ENCODE data around the gene CARS2. TPM values are rescaled to one million over a fixed set of nuclear protein-coding genes. Genes with fewer than 3 reads are reported as not detected.
A peak's percentile ranks its signal among the peaks of the same experiment; 100 is the strongest.

CARS2 gene
- total and polyA plus RNA-seq, 2 of the 8 experiments (the other 6 are each of a cell fraction or from before 2014, with no cell fraction given), result 47.7 to 55.9 TPM

DNA sequence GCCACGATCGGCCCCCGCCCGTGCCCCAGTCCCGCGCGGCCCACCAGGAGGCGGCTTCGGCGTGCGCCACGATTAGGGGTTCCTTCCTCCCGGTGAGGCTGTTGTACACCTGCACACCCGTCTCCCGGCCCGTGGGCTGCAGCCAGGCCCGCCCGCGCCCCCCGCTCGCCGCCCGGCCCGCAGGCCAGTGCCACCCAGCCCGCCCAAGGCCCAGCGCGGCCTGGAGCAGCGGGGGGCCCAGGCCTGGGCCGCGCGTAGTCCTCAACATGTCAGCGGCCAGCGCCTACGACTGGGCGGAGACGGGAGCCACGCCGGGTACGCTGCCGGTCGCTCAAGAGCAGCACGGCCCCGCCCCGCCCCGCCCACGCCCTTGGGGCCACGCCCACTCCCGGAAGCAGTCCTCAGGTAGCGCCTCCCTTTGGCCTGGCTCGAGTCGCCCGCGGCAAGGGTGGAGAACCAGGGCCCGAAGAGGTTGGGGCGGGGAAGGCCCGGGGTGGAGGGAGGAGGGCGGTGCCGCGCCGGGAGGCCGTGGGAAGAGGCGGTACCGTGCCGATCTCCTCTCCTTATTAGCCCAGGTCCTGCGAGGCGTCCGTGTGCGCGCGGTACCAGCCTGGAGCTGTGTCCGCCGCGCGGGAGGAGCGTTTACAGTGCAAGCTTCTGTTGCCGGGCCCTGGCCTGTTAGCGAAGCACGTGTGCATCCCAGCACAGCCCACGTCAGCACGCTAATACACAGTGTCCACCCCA lies at the start of gene CARS2 (continued):
- no peak for TF ChIP-seq SP4 (IDR thresholded peaks at IDR 0.05; ENCODE audit: low read length)
- no peak for TF ChIP-seq SUZ12 (IDR thresholded peaks at IDR 0.05; ENCODE audit: low read length)
- no peak for TF ChIP-seq TCF12 (IDR thresholded peaks at IDR 0.05; ENCODE audit: low read depth, low read length)
- no peak for TF ChIP-seq BRCA1 (IDR thresholded peaks at IDR 0.05; ENCODE audit: low read depth, low read length)
- TF ChIP-seq TAF1 (IDR thresholded peaks at IDR 0.05; ENCODE audit: low read depth, low read length), result peak; percentile 82
- no peak for TF ChIP-seq YY1 (IDR thresholded peaks at IDR 0.05; ENCODE audit: low read depth, low read length)
- TF ChIP-seq SP1 (IDR thresholded peaks at IDR 0.05; ENCODE audit: low read depth, low read length), result no peak; the same call in 1 of the 2 replicates
- peak; percentile 71; the same call in 1 of the 2 replicates for TF ChIP-seq POLR2AphosphoS5 (IDR thresholded peaks at IDR 0.05; ENCODE audit: low read depth, low read length)
- TF ChIP-seq, protein P1, sequence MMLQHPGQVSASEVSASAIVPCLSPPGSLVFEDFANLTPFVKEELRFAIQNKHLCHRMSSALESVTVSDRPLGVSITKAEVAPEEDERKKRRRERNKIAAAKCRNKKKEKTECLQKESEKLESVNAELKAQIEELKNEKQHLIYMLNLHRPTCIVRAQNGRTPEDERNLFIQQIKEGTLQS (IDR thresholded peaks at IDR 0.05; ENCODE audit: insufficient read depth, low read depth, low read length), result no peak
- no peak for TF ChIP-seq EZH2 (IDR thresholded peaks at IDR 0.05; ENCODE audit: low read depth, low read length, severe bottlenecking)
- TF ChIP-seq KDM5A (IDR thresholded peaks at IDR 0.05; ENCODE audit: low read length), result no peak
- TF ChIP-seq TEAD4 (IDR thresholded peaks at IDR 0.05; ENCODE audit: low read depth, low read length), result no peak
- no peak for TF ChIP-seq BCL11A (IDR thresholded peaks at IDR 0.05; ENCODE audit: low read depth in 2 of 2, low read length in 2 of 2)
- no peak for TF ChIP-seq SAP30 (IDR thresholded peaks at IDR 0.05; ENCODE audit: insufficient read depth, insufficient replicate concordance, low read length)
- TF ChIP-seq, protein P2, sequence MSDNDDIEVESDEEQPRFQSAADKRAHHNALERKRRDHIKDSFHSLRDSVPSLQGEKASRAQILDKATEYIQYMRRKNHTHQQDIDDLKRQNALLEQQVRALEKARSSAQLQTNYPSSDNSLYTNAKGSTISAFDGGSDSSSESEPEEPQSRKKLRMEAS (IDR thresholded peaks at IDR 0.05), result peak; percentile 46; the same call in 1 of the 2 replicates
- no peak for TF ChIP-seq SRF (IDR thresholded peaks at IDR 0.05; ENCODE audit: low read depth, low read length)
- no peak for TF ChIP-seq SIRT6 (IDR thresholded peaks at IDR 0.05; ENCODE audit: low read length)
- no peak for TF ChIP-seq KDM1A (IDR thresholded peaks at IDR 0.05; ENCODE audit: borderline replicate concordance, low read length)
- TF ChIP-seq JUN (IDR thresholded peaks at IDR 0.05; ENCODE audit: low read depth, low read length), result no peak
- no peak for TF ChIP-seq CHD1 (IDR thresholded peaks at IDR 0.05; ENCODE audit: low read depth, low read length)
- TF ChIP-seq BACH1 (IDR thresholded peaks at IDR 0.05; ENCODE audit: low read length), result peak; percentile 60; the same call in 1 of the 2 replicates
- TF ChIP-seq TBP (IDR thresholded peaks at IDR 0.05; ENCODE audit: low read depth, low read length), result peak; percentile 47
- no peak for TF ChIP-seq RFX5 (IDR thresholded peaks at IDR 0.05; ENCODE audit: borderline replicate concordance, low read depth, low read length)
- TF ChIP-seq RXRA (IDR thresholded peaks at IDR 0.05; ENCODE audit: insufficient read depth, low read depth, low read length), result no peak
- TF ChIP-seq CREB1 (IDR thresholded peaks at IDR 0.05), result peak; percentile 61; the same call in 1 of the 2 replicates
- peak in 1 of 2 experiments; percentile 35; a peak in 2 of 3 replicates for TF ChIP-seq POLR2A (IDR thresholded peaks at IDR 0.05; ENCODE audit: control extremely low read depth in 1 of 2, low read depth in 2 of 2, low read length in 2 of 2)

Measured in H1 (cell line).